NCI-H1417 (cell line): Measurements from ENCODE around the gene AOPEP.

Experiments
- DNase-seq, 3 experiments: peaks; one replicate each; lab custom pipeline; 2025; lab: John Stamatoyannopoulos, UW

Gene AOPEP

DNA sequence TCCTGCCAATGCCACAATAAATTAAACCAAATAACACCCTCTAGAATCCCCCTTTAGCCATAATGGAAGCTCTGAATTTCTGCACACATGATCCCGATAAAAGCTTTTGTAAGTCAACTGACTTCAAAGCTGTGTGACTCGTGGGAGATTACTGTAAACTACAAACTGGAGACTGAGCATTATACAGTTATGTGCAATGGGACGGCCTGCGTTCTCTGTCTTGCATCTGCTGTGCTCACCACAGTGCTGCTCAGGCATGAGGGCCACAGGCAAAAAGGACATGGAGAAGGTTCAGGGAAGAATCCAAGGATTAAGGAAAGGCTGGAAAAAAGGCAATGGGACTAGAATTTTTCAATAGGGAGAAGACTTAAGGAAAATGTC is 406.8 kb downstream of the AOPEP start:
- DNase-seq = no peak

DNA sequence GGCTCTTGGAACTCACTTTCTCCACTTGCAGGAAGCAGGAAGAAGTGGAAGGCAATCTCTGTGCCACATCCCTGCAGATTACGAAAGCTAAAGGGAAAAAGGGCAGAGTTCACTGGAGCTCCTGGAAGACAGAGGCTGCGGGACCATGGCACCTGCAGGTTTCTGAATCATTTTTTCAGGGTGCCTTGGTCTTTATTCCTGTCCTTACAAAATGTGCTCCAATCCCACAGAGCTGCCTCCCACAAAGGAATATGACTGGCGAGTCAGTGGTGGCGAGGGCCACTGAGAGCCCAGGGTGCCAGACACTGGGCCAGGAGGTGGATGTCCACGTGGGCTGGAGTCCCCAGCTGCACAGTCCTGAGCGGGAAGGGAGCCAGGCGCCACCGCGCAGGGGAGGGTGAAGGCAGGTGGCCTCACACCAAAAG is 408.0 kb downstream of the AOPEP start:
- no peak for DNase-seq

DNA sequence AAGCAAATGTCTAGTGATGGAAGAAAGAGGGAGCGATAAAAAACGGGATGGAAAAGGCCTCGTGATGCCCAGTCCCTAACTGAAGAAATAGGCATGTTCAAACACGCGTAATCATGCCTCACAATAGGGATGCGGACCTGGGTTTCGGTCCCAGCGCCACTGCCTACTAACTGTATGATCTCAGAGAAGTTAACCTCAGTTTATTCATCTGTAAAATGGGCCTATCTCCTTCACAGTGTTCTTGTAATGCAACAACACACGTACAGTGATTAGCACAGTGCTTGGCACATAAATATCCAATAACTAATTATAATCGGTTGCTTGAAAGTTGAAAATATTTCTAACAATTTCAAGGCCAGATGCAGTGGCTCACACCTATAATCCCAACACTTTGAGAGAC is 409.3 kb downstream of the AOPEP start:
- DNase-seq = no peak
